Measurements from ENCODE around the gene RNF223. TPM values are rescaled to one million over a fixed set of nuclear protein-coding genes. Genes with fewer than 3 reads are reported as not detected.

RNF223 gene
- total and polyA plus RNA-seq, 3 experiments from 2014 or later = not detected

DNA sequence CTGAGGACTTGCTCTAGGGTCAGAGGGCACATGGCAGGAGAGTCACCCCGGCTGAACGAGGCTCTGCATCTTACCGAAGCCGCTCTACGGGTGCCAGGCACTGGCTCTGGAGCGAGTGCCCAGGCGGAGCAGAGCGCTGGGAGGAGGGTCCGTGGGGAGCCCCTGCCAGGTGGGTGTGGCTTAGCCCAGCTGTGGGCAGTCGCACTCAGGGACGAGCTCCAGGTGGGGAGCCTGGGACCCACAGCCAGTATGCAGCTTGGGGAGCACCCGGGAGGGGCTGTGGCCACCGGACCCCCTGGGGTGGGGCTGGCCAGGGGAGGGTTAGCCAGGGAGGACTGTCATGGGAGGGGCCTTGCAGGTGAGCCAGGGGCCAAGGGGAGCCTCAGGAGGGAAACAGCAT, 50.4 kb downstream of the RNF223 start:
- Mint-ChIP-seq H3K4me1 (peaks cover 0 to 14% (median 5%) of the 10 kb centered on the region in 3 donors), H3K9me3 (no peaks in the 10 kb centered on the region), H3K27me3 (peaks cover 0 to 3% of the 10 kb centered on the region in 2 donors), H3K36me3 (no peaks in the 10 kb centered on the region), H3K4me3 (peak overlapping the region in 1 of 7 donors; percentile 50), H3K27ac (no peak overlapping the region)
- Histone ChIP-seq H3K27me3 (ENCODE audit: insufficient read depth, low read length, poor library complexity, severe bottlenecking) (no peaks in the 10 kb centered on the region), H3K4me1 (ENCODE audit: insufficient read depth, low read length) (peaks cover 13% of the 10 kb centered on the region), H3K36me3 (ENCODE audit: insufficient read depth, low read length) (no peaks in the 10 kb centered on the region), H3K9me3 (ENCODE audit: low read length) (no peaks in the 10 kb centered on the region), H3K27ac (ENCODE audit: low read depth, low read length) (no peak overlapping the region), H3K4me3 (ENCODE audit: low read length) (no peak overlapping the region)
- ChIA-PET CTCF (no interaction called here), POLR2A (interaction anchor here (0.6 kb wide), 1 partner anchor 16 kb away, joined by 10 read pairs; no protein-coding TSS in a partner anchor)
- no peak for DNase-seq

DNA sequence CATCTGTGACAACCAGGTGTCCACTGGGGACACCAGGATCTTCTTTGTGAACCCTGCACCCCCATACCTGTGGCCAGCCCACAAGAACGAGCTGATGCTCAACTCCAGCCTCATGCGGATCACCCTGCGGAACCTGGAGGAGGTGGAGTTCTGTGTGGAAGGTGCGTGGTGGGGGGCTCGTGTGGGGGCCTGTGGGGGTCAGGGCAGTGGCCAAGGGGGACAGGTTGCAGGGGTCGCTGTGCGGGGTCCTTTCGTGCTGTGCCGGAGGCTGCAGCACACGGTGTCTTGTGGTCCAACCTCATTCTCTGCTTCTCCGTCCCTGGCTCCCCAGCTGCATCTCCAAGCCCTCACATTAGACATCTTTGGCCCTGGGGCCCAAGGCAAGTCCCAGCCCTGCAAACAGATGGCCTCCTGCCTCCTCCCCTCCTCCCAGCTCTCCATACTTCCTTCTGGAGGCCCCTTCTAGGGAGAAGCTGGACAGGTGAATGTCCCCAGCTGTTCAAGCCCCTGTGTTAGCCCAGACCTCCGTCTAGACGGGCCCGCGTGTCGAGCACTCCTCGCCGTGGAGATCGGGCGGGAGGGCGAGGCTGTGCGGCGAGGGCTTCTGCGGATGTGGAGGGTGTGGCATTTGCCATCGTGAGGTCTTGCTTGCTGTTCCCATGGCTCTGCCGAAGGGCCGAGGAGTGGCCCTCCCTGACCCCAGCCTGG, 51.6 kb downstream of the RNF223 start:
- ChIA-PET POLR2A (no interaction called here), CTCF (interaction anchor here (1.2 kb wide), 1 partner anchor 9 kb away, joined by 5 read pairs; the partner anchor contains the start of gene ISG15)
- DNase-seq = no peak
- Histone ChIP-seq H3K4me3 (ENCODE audit: low read length) (no peak overlapping the region), H3K27ac (ENCODE audit: low read depth, low read length) (no peak overlapping the region), H3K4me1 (ENCODE audit: insufficient read depth, low read length) (peaks cover 13% of the 10 kb centered on the region), H3K27me3 (ENCODE audit: insufficient read depth, low read length, poor library complexity, severe bottlenecking) (no peaks in the 10 kb centered on the region), H3K36me3 (ENCODE audit: insufficient read depth, low read length) (no peaks in the 10 kb centered on the region), H3K9me3 (ENCODE audit: low read length) (no peaks in the 10 kb centered on the region)
- Mint-ChIP-seq H3K9me3 (no peaks in the 10 kb centered on the region), H3K27me3 (peaks cover 0 to 3% of the 10 kb centered on the region in 2 donors), H3K36me3 (no peaks in the 10 kb centered on the region), H3K4me3 (peak overlapping the region in 6 of 7 donors; percentile 15 to 86 (median 28)), H3K4me1 (peaks cover 2 to 15% (median 6%) of the 10 kb centered on the region in 3 donors), H3K27ac (no peak overlapping the region)

DNA sequence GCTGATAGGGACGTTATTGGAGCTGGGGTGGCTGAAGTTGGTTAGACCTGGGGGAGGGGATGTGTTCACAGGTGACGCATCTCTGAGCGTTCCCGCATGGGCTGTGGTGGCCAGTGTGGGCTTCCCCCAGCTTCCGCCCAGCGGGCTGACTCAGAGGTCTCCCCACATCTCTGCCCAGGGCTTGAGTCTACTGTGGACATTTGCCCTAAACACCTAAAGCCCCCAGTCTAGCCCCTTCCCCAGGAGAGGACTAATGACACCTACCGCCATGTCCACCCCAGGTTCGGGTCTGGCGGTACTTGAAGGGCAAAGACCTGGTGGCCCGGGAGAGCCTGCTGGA, 52.2 kb downstream of the RNF223 start:
- H3K9me3 ChIP-seq (ENCODE audit: low read length) = no peaks in the 10 kb centered on the region
- Mint-ChIP-seq H3K4me1 (peaks cover 6 to 20% (median 10%) of the 10 kb centered on the region in 3 donors), H3K9me3 (no peaks in the 10 kb centered on the region), H3K27ac (no peak overlapping the region), H3K36me3 (no peaks in the 10 kb centered on the region), H3K4me3 (peak overlapping the region in 2 of 7 donors; percentile 20 to 34), H3K27me3 (peaks cover 0 to 3% of the 10 kb centered on the region in 2 donors)
- ChIA-PET CTCF (interaction anchor here (1.2 kb wide), 1 partner anchor 8 kb away, joined by 5 read pairs; the partner anchor contains the start of gene ISG15), POLR2A (no interaction called here)
- DNase-seq = no peak
- no peak overlapping the region for H3K4me3 ChIP-seq (ENCODE audit: low read length)
- H3K4me1 ChIP-seq (ENCODE audit: insufficient read depth, low read length) = peaks cover 13% of the 10 kb centered on the region
- no peaks in the 10 kb centered on the region for H3K27me3 ChIP-seq (ENCODE audit: insufficient read depth, low read length, poor library complexity, severe bottlenecking)
- no peaks in the 10 kb centered on the region for H3K36me3 ChIP-seq (ENCODE audit: insufficient read depth, low read length)
- H3K27ac ChIP-seq (ENCODE audit: low read depth, low read length) = no peak overlapping the region

- ChIA-PET CTCF (interaction anchor here (1.2 kb wide), 1 partner anchor 8 kb away, joined by 5 read pairs; the partner anchor contains the start of gene ISG15), POLR2A (no interaction called here)
- Histone ChIP-seq H3K27ac (ENCODE audit: low read depth, low read length) (no peak overlapping the region), H3K36me3 (ENCODE audit: insufficient read depth, low read length) (no peaks in the 10 kb centered on the region), H3K9me3 (ENCODE audit: low read length) (no peaks in the 10 kb centered on the region), H3K4me3 (ENCODE audit: low read length) (no peak overlapping the region), H3K4me1 (ENCODE audit: insufficient read depth, low read length) (peaks cover 13% of the 10 kb centered on the region), H3K27me3 (ENCODE audit: insufficient read depth, low read length, poor library complexity, severe bottlenecking) (no peaks in the 10 kb centered on the region)
- H3K36me3 Mint-ChIP-seq = no peaks in the 10 kb centered on the region
- H3K27me3 Mint-ChIP-seq = peaks cover 0 to 3% of the 10 kb centered on the region in 2 donors
- DNase-seq = no peak
- H3K4me3 Mint-ChIP-seq = peak overlapping the region in 5 of 7 donors; percentile 24 to 72 (median 46)
- H3K4me1 Mint-ChIP-seq = peaks cover 6 to 20% (median 10%) of the 10 kb centered on the region in 3 donors
- peak overlapping the region in 1 of 8 donors; percentile 14 for H3K27ac Mint-ChIP-seq
- H3K9me3 Mint-ChIP-seq = no peaks in the 10 kb centered on the region
Observed at GRCh38 chr1:1021010-1021919, 52.8 kb downstream of the RNF223 start.

Other genes with a start within 250 kb of the RNF223 start
- not detected for gene SAMD11, start 150.4 kb downstream of the RNF223 start, total RNA-seq
- 0.20 TPM for gene SAMD11, start 150.4 kb downstream of the RNF223 start, polyA plus RNA-seq
- 100 to 1,000 TPM; 175 to 187 TPM for gene NOC2L, start 115.0 kb downstream of the RNF223 start, total RNA-seq
- 72.3 TPM for gene NOC2L, start 115.0 kb downstream of the RNF223 start, polyA plus RNA-seq
- gene KLHL17, start 113.7 kb downstream of the RNF223 start, total RNA-seq = 10 to 100 TPM; 27.6 to 28.6 TPM
- 1.4 TPM for gene KLHL17, start 113.7 kb downstream of the RNF223 start, polyA plus RNA-seq
- 1 to 10 TPM; 2.7 to 3.5 TPM for gene PLEKHN1, start 107.8 kb downstream of the RNF223 start, total RNA-seq
- 0.49 TPM for gene PLEKHN1, start 107.8 kb downstream of the RNF223 start, polyA plus RNA-seq
- gene PERM1, start 92.2 kb downstream of the RNF223 start, total RNA-seq = not detected
- gene PERM1, start 92.2 kb downstream of the RNF223 start, polyA plus RNA-seq = not detected
- under 1 TPM; 0.24 to 0.62 TPM for gene HES4, start 74.2 kb downstream of the RNF223 start, total RNA-seq
- gene HES4, start 74.2 kb downstream of the RNF223 start, polyA plus RNA-seq = not detected
- 10 to 100 TPM; 16.9 to 20.4 TPM for gene ISG15, start 60.8 kb downstream of the RNF223 start, total RNA-seq
- gene ISG15, start 60.8 kb downstream of the RNF223 start, polyA plus RNA-seq = 250 TPM
- 1 to 10 TPM; 7.1 to 8.0 TPM for gene AGRN, start 54.2 kb downstream of the RNF223 start, total RNA-seq
- not detected for gene AGRN, start 54.2 kb downstream of the RNF223 start, polyA plus RNA-seq
- 10 to 100 TPM; 18.7 to 20.8 TPM for gene C1orf159, start 41.8 kb upstream of the RNF223 start, total RNA-seq
- gene C1orf159, start 41.8 kb upstream of the RNF223 start, polyA plus RNA-seq = 7.9 TPM
- gene TTLL10, start 99.6 kb upstream of the RNF223 start, total RNA-seq = not detected
- not detected for gene TTLL10, start 99.6 kb upstream of the RNF223 start, polyA plus RNA-seq
- gene TNFRSF18, start 132.3 kb upstream of the RNF223 start, total RNA-seq = 10 to 100 TPM; 91.0 to 97.1 TPM
- gene TNFRSF18, start 132.3 kb upstream of the RNF223 start, polyA plus RNA-seq = 2.0 TPM
- 100 to 1,000 TPM; 180 to 193 TPM for gene TNFRSF4, start 139.8 kb upstream of the RNF223 start, total RNA-seq
- gene TNFRSF4, start 139.8 kb upstream of the RNF223 start, polyA plus RNA-seq = 1.9 TPM
- 100 to 1,000 TPM; 158 to 169 TPM for gene SDF4, start 157.7 kb upstream of the RNF223 start, total RNA-seq
- 108 TPM for gene SDF4, start 157.7 kb upstream of the RNF223 start, polyA plus RNA-seq
- gene B3GALT6, start 157.9 kb upstream of the RNF223 start, total RNA-seq = 10 to 100 TPM; 23.7 to 24.1 TPM
- 16.4 TPM for gene B3GALT6, start 157.9 kb upstream of the RNF223 start, polyA plus RNA-seq
- gene C1QTNF12, start 172.4 kb upstream of the RNF223 start, total RNA-seq = 1 to 10 TPM in 1 of 2 experiments, under 1 TPM in 1; 0.51 to 1.1 TPM
- not detected for gene C1QTNF12, start 172.4 kb upstream of the RNF223 start, polyA plus RNA-seq
- gene UBE2J2, start 199.5 kb upstream of the RNF223 start, total RNA-seq = 10 to 100 TPM; 76.7 to 79.3 TPM
- 79.7 TPM for gene UBE2J2, start 199.5 kb upstream of the RNF223 start, polyA plus RNA-seq
- 1 to 10 TPM; 2.9 to 5.0 TPM for gene SCNN1D, start 206.1 kb upstream of the RNF223 start, total RNA-seq
- gene SCNN1D, start 206.1 kb upstream of the RNF223 start, polyA plus RNA-seq = 0.09 TPM
- gene ACAP3, start 233.6 kb upstream of the RNF223 start, total RNA-seq = 10 to 100 TPM; 36.4 to 38.8 TPM
- 6.9 TPM for gene ACAP3, start 233.6 kb upstream of the RNF223 start, polyA plus RNA-seq
- 10 to 100 TPM; 32.9 to 34.3 TPM for gene PUSL1, start 234.3 kb upstream of the RNF223 start, total RNA-seq
- gene PUSL1, start 234.3 kb upstream of the RNF223 start, polyA plus RNA-seq = 22.0 TPM

All from CD8-positive, alpha-beta memory T cell (primary cell).